Endothelial cell of umbilical vein (primary cell): ENCODE results near the gene MAGI3. TPM values are rescaled to one million over a fixed set of nuclear protein-coding genes. Genes with fewer than 3 reads are reported as not detected.

ENCODE experiments used
- BruUV-seq: library from RNA; stranded (reverse); fragments of 400-500 nt; replicated peaks from 2 replicates; lab custom pipeline; 2021; lab: Mats Ljungman, UMichigan
- CTCF ChIA-PET: fragments of 300-600, 350-600 bp; sonication (Branson Sonifier 250); formaldehyde crosslinking; loops from one replicate; lab custom pipeline; 2021; ENCODE audit warnings: antibody characterized with exemption, inconsistent platforms; lab: Charles Lee
- POLR2A ChIA-PET: fragments of 300-600, 350-600 bp; sonication (Branson Sonifier 250); formaldehyde crosslinking; loops from one replicate; lab custom pipeline; 2021; ENCODE audit warnings: antibody characterized with exemption, inconsistent platforms; lab: Charles Lee
- DNase-seq: peaks from one replicate; pipeline ENCODE4 v3.0.0-alpha.2; 2011; ENCODE audit warnings: low read depth, low spot score
- FAIRE-seq: peaks from 2 replicates; lab custom pipeline; 2011; peaks lifted over from hg19 to GRCh38; lab: Jason Lieb, UNC
- H2AFZ ChIP-seq: 2 replicates; pipeline ENCODE4 v1.6.0; 2012; ENCODE audit warnings: low read depth, low read length, control low read depth, inconsistent platforms
- H3K27ac ChIP-seq: 2 replicates; pipeline ENCODE4 v1.5.1; 2011; ENCODE audit warnings: low read depth, mild to moderate bottlenecking, control low read depth, low read length, moderate library complexity; ENCODE audit not compliant: insufficient read depth
- H3K27me3 ChIP-seq, 2 experiments: 2 replicates each; pipeline versions ENCODE4 v1.6.0 to v1.6.1; 2011; ENCODE audit warnings: low read length in 2 of 2, mixed read lengths in 1 of 2; ENCODE audit not compliant: control insufficient read depth in 2 of 2, insufficient read depth in 2 of 2
- H3K36me3 ChIP-seq, 2 experiments: 2 replicates in 1 of 2; 3 replicates in 1 of 2; pipeline ENCODE4 v1.5.1; 2011; ENCODE audit warnings: low read length in 2 of 2, mild to moderate bottlenecking in 1 of 2, moderate library complexity in 1 of 2; ENCODE audit not compliant: control insufficient read depth in 2 of 2, insufficient read depth in 2 of 2; ENCODE audit errors: extremely low read depth in 1 of 2
- H3K4me1 ChIP-seq: 3 replicates; pipeline ENCODE4 v1.5.1; 2011; ENCODE audit warnings: mild to moderate bottlenecking, low read length; ENCODE audit not compliant: control insufficient read depth, insufficient read depth; ENCODE audit errors: extremely low read depth
- H3K4me2 ChIP-seq: 2 replicates; pipeline ENCODE4 v1.6.1; 2011; ENCODE audit warnings: low read length, control low read depth, mixed read lengths; ENCODE audit not compliant: insufficient read depth
- H3K4me3 ChIP-seq, 3 experiments: fragments of 200-600 bp in 1 of 3; sonication (generic), shearing (Covaris generic) in 1 of 3; replicated peaks in 1 of 3; 2 replicates each; pipeline ENCODE4 v1.5.1; 2011 to 2016; ENCODE audit warnings: control low read depth in 3 of 3, low read length in 3 of 3, mild to moderate bottlenecking in 2 of 3, inconsistent platforms in 1 of 3, low read depth in 1 of 3, moderate library complexity in 1 of 3; ENCODE audit not compliant: insufficient read depth in 1 of 3
- H3K79me2 ChIP-seq: 2 replicates; pipeline ENCODE4 v1.6.0; 2012; ENCODE audit warnings: low read length, inconsistent platforms; ENCODE audit not compliant: control insufficient read depth, insufficient read depth
- H3K9ac ChIP-seq: replicated peaks from 2 replicates; pipeline ENCODE3; 2011; ENCODE audit warnings: low read length, control low read depth; ENCODE audit not compliant: insufficient read depth; ENCODE audit errors: extremely low read depth
- H3K9me1 ChIP-seq: replicated peaks from 3 replicates; pipeline ENCODE4 v1.6.0; 2011; ENCODE audit warnings: mild to moderate bottlenecking, low read length; ENCODE audit not compliant: control insufficient read depth, insufficient read depth; ENCODE audit errors: extremely low read depth
- H3K9me3 ChIP-seq: replicated peaks from 2 replicates; pipeline ENCODE4 v1.5.1; 2012; ENCODE audit warnings: low read length, inconsistent platforms; ENCODE audit not compliant: control insufficient read depth, insufficient read depth
- H4K20me1 ChIP-seq: replicated peaks from 2 replicates; pipeline ENCODE3; 2011; ENCODE audit warnings: mild to moderate bottlenecking, low read length; ENCODE audit not compliant: control insufficient read depth, insufficient read depth; ENCODE audit errors: extremely low read depth
- EZH2 ChIP-seq: IDR thresholded peaks from 2 replicates; pipeline ENCODE4 v1.6.1; 2012; ENCODE audit warnings: borderline replicate concordance, low read depth, mild to moderate bottlenecking, moderate library complexity, low read length, inconsistent platforms; ENCODE audit not compliant: severe bottlenecking
- FOS ChIP-seq: IDR thresholded peaks from 2 replicates; pipeline ENCODE4 v1.6.1; 2011; ENCODE audit warnings: mild to moderate bottlenecking, low read length, moderate library complexity, borderline replicate concordance; ENCODE audit not compliant: insufficient read depth
- GATA2 ChIP-seq: IDR thresholded peaks from 2 replicates; pipeline ENCODE4 v1.7.0; 2011; ENCODE audit warnings: low read depth, mild to moderate bottlenecking, moderate library complexity, mixed read lengths, low read length; ENCODE audit not compliant: insufficient read length, insufficient read depth
- JUN ChIP-seq: IDR thresholded peaks from 2 replicates; pipeline ENCODE4 v1.6.1; 2011; ENCODE audit warnings: borderline replicate concordance, low read depth; ENCODE audit not compliant: insufficient read length, insufficient read depth
- MYC ChIP-seq: IDR thresholded peaks from one replicate; pipeline ENCODE4 v1.6.1; 2011; ENCODE audit warnings: mild to moderate bottlenecking, low read depth, low read length
- POLR2A ChIP-seq: IDR thresholded peaks from 2 replicates; pipeline ENCODE4 v1.6.1; 2012; ENCODE audit warnings: low read depth, mild to moderate bottlenecking, control low read depth, low read length
- POLR2AphosphoS5 ChIP-seq: IDR thresholded peaks from 2 replicates; pipeline ENCODE4 v1.6.1; 2012; ENCODE audit warnings: low read depth, mild to moderate bottlenecking, control low read depth, low read length, moderate library complexity; ENCODE audit not compliant: insufficient read depth
- dilution Hi-C: fragments of 300-500 bp; cut with MboI; formaldehyde crosslinking; loops from one replicate; pipeline ENCODE4 v1.15.0; 2019; ENCODE audit warnings: low sequenced_read_pairs; ENCODE audit not compliant: extremely low pct_ligation_motif_present
- intact Hi-C: fragments of 100-400 bp; cut with micrococcal nuclease; formaldehyde crosslinking; loops from one replicate; pipeline ENCODE4 v1.10.0; 2022
- polyA plus RNA-seq, 4 experiments: library from polyadenylated mRNA; depleted of rRNA in 3 of 4; stranded (reverse) in 3 of 4; unstranded in 1 of 4; fragments of >200 nt; gene quantifications; 2 replicates each; pipeline versions ENCODE4 v1.2.1 to v1.2.3, GENCODE V29; 2011 to 2012; ENCODE audit warnings: missing spikeins in 1 of 4
- total RNA-seq: library from RNA; stranded (reverse); gene quantifications from 2 replicates; pipeline ENCODE4 v1.2.3, GENCODE V29; 2021
- TF ChIP-seq, protein P1 (sequence below): IDR thresholded peaks from 2 replicates; pipeline ENCODE4 v1.6.1; 2011; ENCODE audit not compliant: insufficient read depth, insufficient read length

The MAGI3 gene
- total and polyA plus RNA-seq, 2 donors (not counting 3 experiments of a cell fraction or from before 2014, with no cell fraction given), result 2.8 to 16.1 TPM

DNA sequence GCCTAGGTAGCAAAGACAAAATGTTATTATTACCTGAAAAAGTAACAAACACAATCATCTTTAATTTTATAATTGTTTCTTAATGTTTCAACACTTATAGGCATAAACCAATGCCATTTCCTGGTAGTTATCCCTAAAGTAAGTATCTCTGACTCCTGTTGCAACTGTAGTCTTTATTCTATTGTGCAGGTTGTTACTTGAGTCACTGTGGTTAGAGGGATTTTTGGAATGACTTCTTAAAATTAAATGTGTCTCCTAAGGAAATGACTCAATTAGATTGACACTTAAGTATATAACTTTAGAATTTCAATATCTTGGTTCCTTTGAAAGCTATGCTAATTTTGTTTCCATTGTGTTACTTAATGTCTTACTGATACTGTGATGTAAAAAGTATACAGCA is 225.1 kb downstream of the MAGI3 start:
- TF ChIP-seq MYC, result no peak
- no peak for TF ChIP-seq POLR2AphosphoS5
- TF ChIP-seq, protein P1, sequence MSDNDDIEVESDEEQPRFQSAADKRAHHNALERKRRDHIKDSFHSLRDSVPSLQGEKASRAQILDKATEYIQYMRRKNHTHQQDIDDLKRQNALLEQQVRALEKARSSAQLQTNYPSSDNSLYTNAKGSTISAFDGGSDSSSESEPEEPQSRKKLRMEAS, result no peak
- TF ChIP-seq POLR2A, result no peak
- TF ChIP-seq JUN, result no peak
- TF ChIP-seq GATA2, result no peak
- TF ChIP-seq FOS, result no peak
- no peak for TF ChIP-seq EZH2
- peaks cover 8% of the 10 kb centered on the region for H3K4me1 ChIP-seq
- ChIA-PET POLR2A (no interaction called here), CTCF (interaction anchor here (1.3 kb wide), 1 partner anchor 17 kb away, joined by 3 read pairs; no protein-coding TSS in a partner anchor)
- DNase-seq, result no peak
- H3K4me2 ChIP-seq, result no peak overlapping the region
- H4K20me1 ChIP-seq, result no peaks in the 10 kb centered on the region
- no TSS peak for BruUV-seq
- H3K9me1 ChIP-seq, result no peaks in the 10 kb centered on the region
- no peak overlapping the region for H3K27ac ChIP-seq
- no peak overlapping the region for H3K9ac ChIP-seq
- H3K36me3 ChIP-seq, result no peaks in the 10 kb centered on the region
- H3K27me3 ChIP-seq, result no peaks in the 10 kb centered on the region
- no peaks in the 10 kb centered on the region for H3K79me2 ChIP-seq
- FAIRE-seq, result peak; percentile 33
- dilution Hi-C loops, result no loop called here
- no peaks in the 10 kb centered on the region for H3K9me3 ChIP-seq
- H3K4me3 ChIP-seq, result no peak overlapping the region
- H2AFZ ChIP-seq, result no peak overlapping the region
- intact Hi-C loops, result no loop called here

DNA sequence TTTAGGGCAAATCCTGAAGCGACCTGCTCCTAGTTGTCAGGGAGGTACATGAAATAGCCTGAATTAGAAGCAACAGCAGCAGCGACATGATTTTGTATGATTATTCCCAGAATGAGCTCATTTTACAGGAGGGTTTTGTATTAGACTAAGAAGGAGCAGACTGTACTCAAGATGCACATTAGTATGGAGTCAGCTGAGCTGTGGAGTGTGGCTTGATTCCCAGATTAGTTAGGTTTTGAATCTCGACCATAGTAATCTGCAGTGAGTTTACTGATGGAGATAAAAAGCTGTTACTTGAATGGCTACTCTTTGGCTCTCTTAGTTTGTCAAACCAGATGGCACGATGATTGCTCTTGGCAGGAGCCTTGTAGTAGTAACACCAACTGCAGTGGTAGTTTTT is 225.8 kb downstream of the MAGI3 start:
- no peak overlapping the region for H2AFZ ChIP-seq
- H3K27ac ChIP-seq, result no peak overlapping the region
- no peaks in the 10 kb centered on the region for H4K20me1 ChIP-seq
- H3K9ac ChIP-seq, result no peak overlapping the region
- H3K9me1 ChIP-seq, result no peaks in the 10 kb centered on the region
- H3K79me2 ChIP-seq, result no peaks in the 10 kb centered on the region
- POLR2A ChIA-PET, result no interaction called here
- CTCF ChIA-PET, result interaction anchor here (1.1 to 1.3 kb wide), 2 partner anchors 11 to 16 kb away, joined by 3 read pairs; no protein-coding TSS in a partner anchor
- intact Hi-C loops, result no loop called here
- DNase-seq (no peak), FAIRE-seq (no peak)
- H3K36me3 ChIP-seq, result no peaks in the 10 kb centered on the region
- dilution Hi-C loops, result no loop called here
- H3K4me3 ChIP-seq, result no peak overlapping the region
- H3K27me3 ChIP-seq, result no peaks in the 10 kb centered on the region
- no peaks in the 10 kb centered on the region for H3K9me3 ChIP-seq
- BruUV-seq, result no TSS peak
- peaks cover 8% of the 10 kb centered on the region for H3K4me1 ChIP-seq
- no peak for TF ChIP-seq FOS
- no peak overlapping the region for H3K4me2 ChIP-seq
